ENCODE results near the gene TMEM132C.
"Not testable (repeated sequence)": the region's sequence is repeated elsewhere in the genome, so short reads cannot be mapped to it uniquely, and the experiment has no call there.

TMEM132C gene

GRCh38 chr12:128424931-128425431 is 158.0 kb downstream of the TMEM132C start:
- DNase-seq: no peak

GRCh38 chr12:128425666-128426331 is 158.8 kb downstream of the TMEM132C start:
- no peak for DNase-seq

GRCh38 chr12:128426511-128426910 is 159.5 kb downstream of the TMEM132C start:
- no peak for DNase-seq

- DNase-seq: no peak
Observed at GRCh38 chr12:128439796-128440195, 172.8 kb downstream of the TMEM132C start.

GRCh38 chr12:128442096-128442495 is 175.1 kb downstream of the TMEM132C start:
- DNase-seq: no peak

- DNase-seq: no peak
Observed at GRCh38 chr12:128444598-128444997, 177.6 kb downstream of the TMEM132C start.

- no peak for DNase-seq
Observed at GRCh38 chr12:128445415-128446127, 178.6 kb downstream of the TMEM132C start.

- no peak for DNase-seq
Observed at GRCh38 chr12:128449146-128449894, 182.3 kb downstream of the TMEM132C start.

GRCh38 chr12:128450810-128451209 is 183.8 kb downstream of the TMEM132C start:
- no peak for DNase-seq

- DNase-seq: no peak
Observed at GRCh38 chr12:128455851-128456250, 188.9 kb downstream of the TMEM132C start.

GRCh38 chr12:128456922-128457321 is 190.0 kb downstream of the TMEM132C start:
- DNase-seq: no peak

GRCh38 chr12:128458301-128458974 is 191.5 kb downstream of the TMEM132C start:
- DNase-seq: no peak

- no peak for DNase-seq
Observed at GRCh38 chr12:128459067-128459466, 192.1 kb downstream of the TMEM132C start.

- no peak for DNase-seq
Observed at GRCh38 chr12:128463881-128464280, 196.9 kb downstream of the TMEM132C start.

- DNase-seq: no peak
Observed at GRCh38 chr12:128467882-128468281, 200.9 kb downstream of the TMEM132C start.

GRCh38 chr12:128468926-128469325 is 202.0 kb downstream of the TMEM132C start:
- DNase-seq: no peak

GRCh38 chr12:128471491-128471890 is 204.5 kb downstream of the TMEM132C start:
- no peak for DNase-seq

- no peak for DNase-seq
Observed at GRCh38 chr12:128474916-128475315, 207.9 kb downstream of the TMEM132C start.

GRCh38 chr12:128476266-128476665 is 209.3 kb downstream of the TMEM132C start:
- no peak for DNase-seq

- no peak for DNase-seq
Observed at GRCh38 chr12:128483526-128484255, 216.7 kb downstream of the TMEM132C start.

GRCh38 chr12:128497376-128497775 is 230.4 kb downstream of the TMEM132C start:
- DNase-seq: not testable (repeated sequence)

GRCh38 chr12:128507470-128507869 is 240.5 kb downstream of the TMEM132C start:
- DNase-seq: no peak
